ENCODE measurements around the gene ARAP1.

DNA sequence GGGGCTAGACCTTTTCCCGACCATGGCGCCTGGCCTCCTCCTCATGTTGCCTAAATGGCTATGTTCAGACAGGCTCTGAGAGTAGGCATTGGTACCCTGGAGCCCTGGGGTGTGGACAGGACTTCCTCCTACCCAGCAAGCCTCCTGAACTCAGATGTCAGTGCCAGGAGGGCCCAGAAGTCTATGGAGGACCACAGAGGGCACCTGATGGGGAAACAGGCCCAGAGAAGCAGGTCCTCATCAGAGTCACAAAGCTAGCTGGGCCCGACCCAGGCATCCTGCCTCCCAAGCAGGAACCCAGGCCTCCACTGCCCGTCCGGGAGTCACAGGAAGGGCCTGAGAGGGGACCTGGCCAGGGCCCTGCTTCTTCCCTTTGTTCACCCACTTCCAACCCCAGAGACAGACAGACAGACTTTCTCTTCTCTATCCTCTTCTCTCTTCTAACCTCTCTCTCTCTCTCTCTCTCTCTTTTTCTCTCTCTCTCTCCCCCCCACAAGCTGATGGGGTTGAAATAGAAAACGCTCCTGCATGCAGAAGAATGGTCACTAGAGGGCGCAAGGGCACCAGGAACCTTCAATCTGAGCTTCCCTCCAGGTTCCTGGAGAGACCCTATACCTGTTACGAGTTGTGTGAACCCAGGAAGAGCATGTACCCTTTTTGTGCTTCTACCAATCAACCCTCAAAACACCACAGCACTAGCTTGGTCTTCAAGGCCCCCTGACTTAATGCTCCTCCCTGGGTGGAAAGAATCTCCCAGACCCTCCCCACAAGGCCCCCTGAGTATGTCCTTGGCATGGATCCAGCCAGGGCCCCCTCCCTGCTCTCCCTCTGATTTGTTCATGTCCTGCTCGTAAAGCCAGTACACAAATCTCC lies 27.1 kb downstream of the ARAP1 start:
- TF ChIP-seq, protein P1, sequence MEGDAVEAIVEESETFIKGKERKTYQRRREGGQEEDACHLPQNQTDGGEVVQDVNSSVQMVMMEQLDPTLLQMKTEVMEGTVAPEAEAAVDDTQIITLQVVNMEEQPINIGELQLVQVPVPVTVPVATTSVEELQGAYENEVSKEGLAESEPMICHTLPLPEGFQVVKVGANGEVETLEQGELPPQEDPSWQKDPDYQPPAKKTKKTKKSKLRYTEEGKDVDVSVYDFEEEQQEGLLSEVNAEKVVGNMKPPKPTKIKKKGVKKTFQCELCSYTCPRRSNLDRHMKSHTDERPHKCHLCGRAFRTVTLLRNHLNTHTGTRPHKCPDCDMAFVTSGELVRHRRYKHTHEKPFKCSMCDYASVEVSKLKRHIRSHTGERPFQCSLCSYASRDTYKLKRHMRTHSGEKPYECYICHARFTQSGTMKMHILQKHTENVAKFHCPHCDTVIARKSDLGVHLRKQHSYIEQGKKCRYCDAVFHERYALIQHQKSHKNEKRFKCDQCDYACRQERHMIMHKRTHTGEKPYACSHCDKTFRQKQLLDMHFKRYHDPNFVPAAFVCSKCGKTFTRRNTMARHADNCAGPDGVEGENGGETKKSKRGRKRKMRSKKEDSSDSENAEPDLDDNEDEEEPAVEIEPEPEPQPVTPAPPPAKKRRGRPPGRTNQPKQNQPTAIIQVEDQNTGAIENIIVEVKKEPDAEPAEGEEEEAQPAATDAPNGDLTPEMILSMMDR (IDR thresholded peaks at IDR 0.05 in 8 of 11, conservative IDR thresholded peaks at IDR 0.05 in 3 of 11) = peak; percentile 83 to 98 (median 93)
- TF ChIP-seq POLR2A (IDR thresholded peaks at IDR 0.05) (no peak), POLR2AphosphoS5 (IDR thresholded peaks at IDR 0.05) (peak in 2 of 3 donors; percentile 13 to 70)

All from spleen (tissue), 7 donors.